Right lobe of liver (tissue), 4 donors: ENCODE measurements around the gene CAMTA1.

Source experiments
- POLR2A ChIP-seq: fragments of 450-650 bp; IDR thresholded peaks from one replicate; pipeline ENCODE4 v1.6.1; 2017; ENCODE audit warnings: antibody characterized with exemption, mild to moderate bottlenecking
- TF ChIP-seq, protein P1 (sequence below), 4 donors: fragments of 200-600 bp in 3 of 4; fragments of 450-650 bp in 1 of 4; IDR thresholded peaks; one replicate each; pipeline versions ENCODE4 v1.5.1 to v1.8.0; 2016 to 2022; ENCODE audit warnings: antibody characterized with exemption in 4 of 4, mild to moderate bottlenecking in 2 of 4
- donor health status: DM: no; HTN: no; CAD: no.
- donor health status: DM: no; HTN: no; CAD: no.
- donor health status: DM: no; HTN: yes; CAD: no.

DNA sequence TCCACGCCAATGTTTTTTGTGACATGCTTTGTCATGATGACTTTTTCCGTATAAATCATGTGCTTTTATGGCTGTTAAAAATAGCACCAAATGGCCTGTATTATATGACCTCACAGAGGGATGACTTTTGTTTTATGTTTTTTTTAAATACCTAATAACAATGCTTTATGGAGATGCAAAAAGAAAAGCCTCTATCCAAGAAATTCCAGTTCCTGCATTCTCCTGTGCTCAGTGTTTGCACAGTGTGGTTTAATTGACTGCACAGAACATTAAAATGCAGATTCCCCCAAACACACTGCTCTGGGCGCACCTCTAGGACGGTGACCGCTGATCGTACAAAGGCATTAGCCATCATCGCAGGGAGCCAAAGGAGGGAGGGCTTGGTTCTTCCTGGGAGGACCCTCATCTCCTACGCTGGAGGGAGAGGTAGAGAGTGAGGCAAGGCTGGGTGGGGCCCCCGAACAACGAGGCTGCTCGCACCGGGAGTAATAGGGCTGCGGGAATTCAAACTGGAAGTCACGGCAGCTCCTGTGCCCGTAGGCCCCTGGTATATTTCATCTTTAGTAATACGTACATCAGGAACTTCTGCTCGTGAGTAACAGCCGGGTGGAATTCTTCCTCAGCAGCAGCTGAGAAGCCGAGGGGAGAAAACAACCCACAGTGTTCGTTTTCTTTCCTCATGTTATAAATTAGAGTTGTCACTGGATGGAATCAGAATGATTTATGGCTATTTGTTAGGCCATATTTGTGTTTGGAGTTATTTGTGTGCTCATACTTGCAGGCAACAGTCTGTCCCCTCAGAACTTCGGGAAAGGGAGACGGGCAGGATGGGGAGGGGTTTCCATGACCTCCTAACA lies 465.6 kb downstream of the CAMTA1 start:
- TF ChIP-seq, protein P1, sequence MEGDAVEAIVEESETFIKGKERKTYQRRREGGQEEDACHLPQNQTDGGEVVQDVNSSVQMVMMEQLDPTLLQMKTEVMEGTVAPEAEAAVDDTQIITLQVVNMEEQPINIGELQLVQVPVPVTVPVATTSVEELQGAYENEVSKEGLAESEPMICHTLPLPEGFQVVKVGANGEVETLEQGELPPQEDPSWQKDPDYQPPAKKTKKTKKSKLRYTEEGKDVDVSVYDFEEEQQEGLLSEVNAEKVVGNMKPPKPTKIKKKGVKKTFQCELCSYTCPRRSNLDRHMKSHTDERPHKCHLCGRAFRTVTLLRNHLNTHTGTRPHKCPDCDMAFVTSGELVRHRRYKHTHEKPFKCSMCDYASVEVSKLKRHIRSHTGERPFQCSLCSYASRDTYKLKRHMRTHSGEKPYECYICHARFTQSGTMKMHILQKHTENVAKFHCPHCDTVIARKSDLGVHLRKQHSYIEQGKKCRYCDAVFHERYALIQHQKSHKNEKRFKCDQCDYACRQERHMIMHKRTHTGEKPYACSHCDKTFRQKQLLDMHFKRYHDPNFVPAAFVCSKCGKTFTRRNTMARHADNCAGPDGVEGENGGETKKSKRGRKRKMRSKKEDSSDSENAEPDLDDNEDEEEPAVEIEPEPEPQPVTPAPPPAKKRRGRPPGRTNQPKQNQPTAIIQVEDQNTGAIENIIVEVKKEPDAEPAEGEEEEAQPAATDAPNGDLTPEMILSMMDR (IDR thresholded peaks at IDR 0.05), result no peak
- no peak for TF ChIP-seq POLR2A
